WTC11 (cell line): Measurements from ENCODE around the gene PPIP5K2. TPM values are rescaled to one million over a fixed set of nuclear protein-coding genes. Genes with fewer than 3 reads are reported as not detected.

Experiments
- ATAC-seq: fragments of 200-7000 bp; cut with Tn5 transposase; 2 replicates; pipeline ENCODE4 v1.10.0; 2021; ENCODE audit warnings: mild to moderate bottlenecking, moderate library complexity
- CTCF ChIA-PET: fragments of 300-600 bp; sonication (Branson Sonifier 250); formaldehyde crosslinking; loops from one replicate; lab custom pipeline; 2021; ENCODE audit warnings: antibody characterized with exemption; lab: Charles Lee
- POLR2A ChIA-PET: fragments of 350-600 bp; sonication (Branson Sonifier 250); formaldehyde crosslinking; loops from one replicate; lab custom pipeline; 2021; ENCODE audit warnings: antibody characterized with exemption; lab: Charles Lee
- DNase-seq: peaks from one replicate; pipeline ENCODE4 v3.0.0; 2021; ENCODE audit warnings: low spot score
- H3K27ac Mint-ChIP-seq: 2 replicates; pipeline ENCODE4 v1.8.0; 2021; ENCODE audit warnings: mixed read lengths
- H3K27me3 Mint-ChIP-seq: 2 replicates; pipeline ENCODE4 v1.8.0; 2021; ENCODE audit warnings: low read depth, mild to moderate bottlenecking, moderate library complexity, mixed read lengths
- H3K36me3 Mint-ChIP-seq: 2 replicates; pipeline ENCODE4 v1.8.0; 2021; ENCODE audit warnings: mixed read lengths
- H3K4me1 Mint-ChIP-seq: 2 replicates; pipeline ENCODE4 v1.8.0; 2022; ENCODE audit warnings: mixed read lengths
- H3K4me3 Mint-ChIP-seq: 2 replicates; pipeline ENCODE4 v1.8.0; 2021; ENCODE audit warnings: mild to moderate bottlenecking, moderate library complexity, mixed read lengths
- H3K9me3 Mint-ChIP-seq: 2 replicates; pipeline ENCODE4 v1.8.0; 2021; ENCODE audit warnings: mixed read lengths
- ATF3 ChIP-seq: sonication (generic); formaldehyde crosslinking; conservative IDR thresholded peaks from 2 replicates; pipeline ENCODE4 v1.8.1; 2022; ENCODE audit warnings: mild to moderate bottlenecking, missing genetic modification reagents
- CTCF ChIP-seq: fragments of 200-600 bp; IDR thresholded peaks from 2 replicates; pipeline ENCODE4 v1.8.0; 2022; ENCODE audit warnings: antibody characterized with exemption
- JAZF1 ChIP-seq: fragments of 250-450 bp; sonication (Bioruptor Pico); IDR thresholded peaks from 2 replicates; pipeline ENCODE4 v1.9.0; 2021; ENCODE audit warnings: moderate library complexity, mild to moderate bottlenecking, inconsistent platforms
- NFE2L1 ChIP-seq: sonication (generic); formaldehyde crosslinking; IDR thresholded peaks from 2 replicates; pipeline ENCODE4 v1.8.1; 2023; ENCODE audit warnings: missing genetic modification reagents
- TEAD1 ChIP-seq: sonication (generic); formaldehyde crosslinking; IDR thresholded peaks from 2 replicates; pipeline ENCODE4 v1.8.0; 2022; ENCODE audit warnings: mild to moderate bottlenecking, missing genetic modification reagents
- ZNF396 ChIP-seq: fragments of 250-450 bp; sonication (Bioruptor Pico); IDR thresholded peaks from 2 replicates; pipeline ENCODE4 v1.8.0; 2021; ENCODE audit warnings: mild to moderate bottlenecking, moderate library complexity, borderline replicate concordance
- ZNF512 ChIP-seq: sonication (generic); formaldehyde crosslinking; IDR thresholded peaks from 2 replicates; pipeline ENCODE4 v1.8.1; 2022; ENCODE audit warnings: missing genetic modification reagents, borderline replicate concordance
- ZNF532 ChIP-seq: fragments of 250-450 bp; sonication (Bioruptor Pico); IDR thresholded peaks from 2 replicates; pipeline ENCODE4 v1.9.0; 2021; ENCODE audit warnings: mild to moderate bottlenecking, borderline replicate concordance
- ZSCAN18 ChIP-seq: fragments of 250-450 bp; sonication (Bioruptor Pico); IDR thresholded peaks from 2 replicates; pipeline ENCODE4 v2.1.2; 2022; ENCODE audit warnings: mild to moderate bottlenecking, moderate library complexity
- total RNA-seq: library from RNA; stranded (reverse); gene quantifications from 3 replicates; pipeline ENCODE4 v1.2.3, GENCODE V29; 2021
- TF ChIP-seq, protein P1 (sequence below): sonication (generic); formaldehyde crosslinking; IDR thresholded peaks from 2 replicates; pipeline ENCODE4 v1.8.0; 2023; ENCODE audit warnings: missing genetic modification reagents, mild to moderate bottlenecking, borderline replicate concordance
- TF ChIP-seq, protein P2 (sequence below): sonication (generic); formaldehyde crosslinking; IDR thresholded peaks from 2 replicates; pipeline ENCODE4 v1.8.1; 2023; ENCODE audit warnings: mild to moderate bottlenecking, missing genetic modification reagents, moderate library complexity
- TF ChIP-seq, protein P3 (sequence below): fragments of 250-450 bp; sonication (Bioruptor Pico); conservative IDR thresholded peaks from 2 replicates; pipeline ENCODE4 v1.9.0; 2021; ENCODE audit warnings: mild to moderate bottlenecking
- TF ChIP-seq, protein P4 (sequence below): fragments of 250-450 bp; sonication (Bioruptor Pico); IDR thresholded peaks from 2 replicates; pipeline ENCODE4 v1.9.0; 2021; ENCODE audit warnings: moderate library complexity, mild to moderate bottlenecking, inconsistent platforms, borderline replicate concordance
- TF ChIP-seq, protein P5 (sequence below): sonication (generic); formaldehyde crosslinking; IDR thresholded peaks from 2 replicates; pipeline ENCODE4 v1.8.0; 2022; ENCODE audit warnings: mild to moderate bottlenecking, missing genetic modification reagents

Gene PPIP5K2
- total RNA-seq, 1 experiment from 2014 or later: 67.6 TPM

- TF ChIP-seq CTCF (no peak), ZNF396 (CRISPR knock-in tag) (no peak)
Observed at GRCh38 chr5:103243665-103244064, 123.6 kb downstream of the PPIP5K2 start (continued).

DNA sequence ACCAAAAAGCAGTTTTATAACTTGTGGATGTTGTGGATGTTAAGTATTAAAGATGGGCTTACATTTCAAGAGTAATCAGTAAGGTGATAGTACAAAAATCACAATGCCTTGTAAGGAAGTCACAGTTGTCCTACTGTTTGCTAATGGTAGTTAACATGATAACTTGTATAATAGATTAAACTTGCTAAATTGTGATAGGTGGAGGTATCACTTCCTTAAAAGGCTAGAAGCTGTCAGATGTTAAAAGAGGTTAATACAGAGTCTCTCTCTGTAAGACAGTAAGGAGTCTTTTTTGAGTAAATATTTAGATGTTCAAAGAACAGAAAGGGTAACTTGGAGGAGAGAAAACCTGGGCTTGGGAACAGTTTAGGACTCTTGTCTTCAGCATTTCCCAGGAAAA, 124.3 kb downstream of the PPIP5K2 start:
- no peak for DNase-seq
- H3K27me3 Mint-ChIP-seq: no peaks in the 10 kb centered on the region
- no peak for ATAC-seq
- H3K36me3 Mint-ChIP-seq: 0 out of 2 replicates have a peak, but pooled peaks cover 3% of the 10 kb centered on the region
- peaks cover 15% of the 10 kb centered on the region for H3K9me3 Mint-ChIP-seq
- H3K4me3 Mint-ChIP-seq: no peak overlapping the region
- no peaks in the 10 kb centered on the region; the same call in 1 of the 2 replicates for H3K4me1 Mint-ChIP-seq
- CTCF ChIA-PET: no interaction called here
- no peak overlapping the region for H3K27ac Mint-ChIP-seq
- POLR2A ChIA-PET: no interaction called here
- TF ChIP-seq, protein P1, sequence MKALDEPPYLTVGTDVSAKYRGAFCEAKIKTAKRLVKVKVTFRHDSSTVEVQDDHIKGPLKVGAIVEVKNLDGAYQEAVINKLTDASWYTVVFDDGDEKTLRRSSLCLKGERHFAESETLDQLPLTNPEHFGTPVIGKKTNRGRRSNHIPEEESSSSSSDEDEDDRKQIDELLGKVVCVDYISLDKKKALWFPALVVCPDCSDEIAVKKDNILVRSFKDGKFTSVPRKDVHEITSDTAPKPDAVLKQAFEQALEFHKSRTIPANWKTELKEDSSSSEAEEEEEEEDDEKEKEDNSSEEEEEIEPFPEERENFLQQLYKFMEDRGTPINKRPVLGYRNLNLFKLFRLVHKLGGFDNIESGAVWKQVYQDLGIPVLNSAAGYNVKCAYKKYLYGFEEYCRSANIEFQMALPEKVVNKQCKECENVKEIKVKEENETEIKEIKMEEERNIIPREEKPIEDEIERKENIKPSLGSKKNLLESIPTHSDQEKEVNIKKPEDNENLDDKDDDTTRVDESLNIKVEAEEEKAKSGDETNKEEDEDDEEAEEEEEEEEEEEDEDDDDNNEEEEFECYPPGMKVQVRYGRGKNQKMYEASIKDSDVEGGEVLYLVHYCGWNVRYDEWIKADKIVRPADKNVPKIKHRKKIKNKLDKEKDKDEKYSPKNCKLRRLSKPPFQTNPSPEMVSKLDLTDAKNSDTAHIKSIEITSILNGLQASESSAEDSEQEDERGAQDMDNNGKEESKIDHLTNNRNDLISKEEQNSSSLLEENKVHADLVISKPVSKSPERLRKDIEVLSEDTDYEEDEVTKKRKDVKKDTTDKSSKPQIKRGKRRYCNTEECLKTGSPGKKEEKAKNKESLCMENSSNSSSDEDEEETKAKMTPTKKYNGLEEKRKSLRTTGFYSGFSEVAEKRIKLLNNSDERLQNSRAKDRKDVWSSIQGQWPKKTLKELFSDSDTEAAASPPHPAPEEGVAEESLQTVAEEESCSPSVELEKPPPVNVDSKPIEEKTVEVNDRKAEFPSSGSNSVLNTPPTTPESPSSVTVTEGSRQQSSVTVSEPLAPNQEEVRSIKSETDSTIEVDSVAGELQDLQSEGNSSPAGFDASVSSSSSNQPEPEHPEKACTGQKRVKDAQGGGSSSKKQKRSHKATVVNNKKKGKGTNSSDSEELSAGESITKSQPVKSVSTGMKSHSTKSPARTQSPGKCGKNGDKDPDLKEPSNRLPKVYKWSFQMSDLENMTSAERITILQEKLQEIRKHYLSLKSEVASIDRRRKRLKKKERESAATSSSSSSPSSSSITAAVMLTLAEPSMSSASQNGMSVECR (CRISPR knock-in tag): no peak
- no peak for TF ChIP-seq ZNF532
- no peak for TF ChIP-seq TEAD1 (CRISPR knock-in tag)
- TF ChIP-seq, protein P2, sequence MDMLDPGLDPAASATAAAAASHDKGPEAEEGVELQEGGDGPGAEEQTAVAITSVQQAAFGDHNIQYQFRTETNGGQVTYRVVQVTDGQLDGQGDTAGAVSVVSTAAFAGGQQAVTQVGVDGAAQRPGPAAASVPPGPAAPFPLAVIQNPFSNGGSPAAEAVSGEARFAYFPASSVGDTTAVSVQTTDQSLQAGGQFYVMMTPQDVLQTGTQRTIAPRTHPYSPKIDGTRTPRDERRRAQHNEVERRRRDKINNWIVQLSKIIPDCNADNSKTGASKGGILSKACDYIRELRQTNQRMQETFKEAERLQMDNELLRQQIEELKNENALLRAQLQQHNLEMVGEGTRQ (CRISPR knock-in tag): no peak
- TF ChIP-seq, protein P3, sequence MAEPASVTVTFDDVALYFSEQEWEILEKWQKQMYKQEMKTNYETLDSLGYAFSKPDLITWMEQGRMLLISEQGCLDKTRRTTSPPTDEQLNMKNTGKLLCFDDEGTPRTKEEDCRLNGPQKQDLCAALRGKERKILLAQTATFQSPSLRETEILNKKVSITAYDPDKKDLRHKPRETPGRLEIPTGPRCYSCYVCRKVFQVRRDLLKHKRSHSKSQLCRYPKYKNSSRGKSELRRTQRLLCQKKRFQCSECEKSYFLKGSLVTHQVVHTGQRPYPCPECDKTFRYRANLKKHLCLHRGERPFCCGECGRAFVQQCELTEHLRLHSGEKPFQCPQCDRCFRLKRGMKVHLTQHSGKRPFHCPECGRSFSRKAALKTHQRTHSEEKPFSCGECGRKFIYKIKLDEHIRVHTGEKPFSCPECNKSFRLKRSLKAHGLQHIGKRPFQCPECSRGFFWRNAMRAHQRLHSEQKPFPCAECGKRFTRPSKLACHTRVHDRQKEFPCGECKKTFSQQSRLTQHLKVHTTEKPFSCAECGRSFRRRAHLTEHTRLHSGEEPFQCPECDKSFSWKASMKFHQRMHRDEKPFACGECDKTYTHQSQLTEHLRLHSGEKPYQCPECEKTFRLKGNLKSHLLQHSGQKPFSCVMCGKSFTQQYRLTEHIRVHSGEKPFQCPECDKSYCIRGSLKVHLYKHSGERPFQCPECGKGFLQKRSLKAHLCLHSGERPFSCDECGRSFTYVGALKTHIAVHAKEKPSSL: no peak
- no peak for TF ChIP-seq ZNF512 (CRISPR knock-in tag)
- no peak for TF ChIP-seq ZSCAN18
- TF ChIP-seq JAZF1: no peak
- TF ChIP-seq, protein P4, sequence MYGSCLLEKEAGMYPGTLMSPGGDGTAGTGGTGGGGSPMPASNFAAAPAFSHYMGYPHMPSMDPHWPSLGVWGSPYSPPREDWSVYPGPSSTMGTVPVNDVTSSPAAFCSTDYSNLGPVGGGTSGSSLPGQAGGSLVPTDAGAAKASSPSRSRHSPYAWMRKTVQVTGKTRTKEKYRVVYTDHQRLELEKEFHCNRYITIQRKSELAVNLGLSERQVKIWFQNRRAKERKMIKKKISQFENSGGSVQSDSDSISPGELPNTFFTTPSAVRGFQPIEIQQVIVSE: no peak
- no peak for TF ChIP-seq NFE2L1 (CRISPR knock-in tag)
- TF ChIP-seq, protein P5, sequence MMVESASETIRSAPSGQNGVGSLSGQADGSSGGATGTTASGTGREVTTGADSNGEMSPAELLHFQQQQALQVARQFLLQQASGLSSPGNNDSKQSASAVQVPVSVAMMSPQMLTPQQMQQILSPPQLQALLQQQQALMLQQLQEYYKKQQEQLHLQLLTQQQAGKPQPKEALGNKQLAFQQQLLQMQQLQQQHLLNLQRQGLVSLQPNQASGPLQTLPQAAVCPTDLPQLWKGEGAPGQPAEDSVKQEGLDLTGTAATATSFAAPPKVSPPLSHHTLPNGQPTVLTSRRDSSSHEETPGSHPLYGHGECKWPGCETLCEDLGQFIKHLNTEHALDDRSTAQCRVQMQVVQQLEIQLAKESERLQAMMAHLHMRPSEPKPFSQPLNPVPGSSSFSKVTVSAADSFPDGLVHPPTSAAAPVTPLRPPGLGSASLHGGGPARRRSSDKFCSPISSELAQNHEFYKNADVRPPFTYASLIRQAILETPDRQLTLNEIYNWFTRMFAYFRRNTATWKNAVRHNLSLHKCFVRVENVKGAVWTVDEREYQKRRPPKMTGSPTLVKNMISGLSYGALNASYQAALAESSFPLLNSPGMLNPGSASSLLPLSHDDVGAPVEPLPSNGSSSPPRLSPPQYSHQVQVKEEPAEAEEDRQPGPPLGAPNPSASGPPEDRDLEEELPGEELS: no peak
- no peak for TF ChIP-seq ATF3
